Naive thymus-derived CD4-positive, alpha-beta T cell (primary cell): ENCODE data around the gene ADGRB2. TPM values are rescaled to one million over a fixed set of nuclear protein-coding genes. Genes with fewer than 3 reads are reported as not detected.

Experiments used
- ATAC-seq: fragments of 150-1000 bp; cut with Tn5 transposase; 2 replicates; pipeline ENCODE4 v1.10.0; 2021; ENCODE audit warnings: mild to moderate bottlenecking, moderate library complexity
- CTCF ChIA-PET: fragments of 350-600 bp; sonication (Branson Sonifier 250); formaldehyde crosslinking; loops from one replicate; lab custom pipeline; 2021; ENCODE audit warnings: antibody characterized with exemption; lab: Charles Lee
- POLR2A ChIA-PET: fragments of 350-600 bp; sonication (Branson Sonifier 250); formaldehyde crosslinking; loops from one replicate; lab custom pipeline; 2021; ENCODE audit warnings: antibody characterized with exemption, inconsistent platforms; lab: Charles Lee
- DNase-seq, 9 donors: peaks; one replicate each; pipeline versions ENCODE4 v3.0.0 to v3.0.0-alpha.2; 2020 to 2022; ENCODE audit warnings: mixed read lengths in 1 of 9
- H3K27ac ChIP-seq: one replicate; pipeline ENCODE4 v1.7.0; 2013; ENCODE audit warnings: mild to moderate bottlenecking, low read depth, low read length, moderate library complexity
- H3K27me3 ChIP-seq, 2 donors: one replicate each; pipeline ENCODE4 v1.7.0; 2013; ENCODE audit warnings: low read length in 2 of 2, mild to moderate bottlenecking in 2 of 2, moderate library complexity in 2 of 2; ENCODE audit not compliant: control insufficient read depth in 2 of 2, insufficient read depth in 2 of 2
- H3K36me3 ChIP-seq, 3 experiments: 1 replicate in 2 of 3; 2 replicates in 1 of 3; pipeline ENCODE4 v1.7.0; 2013; ENCODE audit warnings: low read length in 3 of 3, mild to moderate bottlenecking in 3 of 3, moderate library complexity in 1 of 3; ENCODE audit not compliant: insufficient read depth in 3 of 3, control insufficient read depth in 2 of 3
- H3K4me1 ChIP-seq, 2 donors: one replicate each; pipeline ENCODE4 v1.7.0; 2013; ENCODE audit warnings: low read length in 2 of 2, mild to moderate bottlenecking in 2 of 2, moderate library complexity in 1 of 2; ENCODE audit not compliant: control insufficient read depth in 2 of 2, insufficient read depth in 2 of 2
- H3K4me3 ChIP-seq: 2 replicates; pipeline ENCODE4 v1.7.0; 2013; ENCODE audit warnings: mild to moderate bottlenecking, low read length
- H3K9me3 ChIP-seq, 3 experiments: 1 replicate in 2 of 3; 2 replicates in 1 of 3; pipeline ENCODE4 v1.7.0; 2013; ENCODE audit warnings: low read length in 3 of 3; ENCODE audit not compliant: control insufficient read depth in 2 of 3
- H3K27ac Mint-ChIP-seq, 9 donors: one replicate each; pipeline ENCODE4 v1.8.0; 2020 to 2022; ENCODE audit warnings: mixed read lengths in 9 of 9, mild to moderate bottlenecking in 8 of 9, moderate library complexity in 5 of 9, inconsistent platforms in 2 of 9
- H3K27me3 Mint-ChIP-seq, 5 donors: one replicate each; pipeline ENCODE4 v1.8.0; 2021 to 2022; ENCODE audit warnings: mixed read lengths in 5 of 5, mild to moderate bottlenecking in 1 of 5
- H3K36me3 Mint-ChIP-seq, 5 donors: one replicate each; pipeline ENCODE4 v1.8.0; 2020 to 2022; ENCODE audit warnings: mixed read lengths in 5 of 5, mild to moderate bottlenecking in 3 of 5, inconsistent platforms in 1 of 5
- H3K4me1 Mint-ChIP-seq, 7 donors: one replicate each; pipeline ENCODE4 v1.8.0; 2020 to 2022; ENCODE audit warnings: mixed read lengths in 7 of 7, mild to moderate bottlenecking in 3 of 7, inconsistent platforms in 1 of 7
- H3K4me3 Mint-ChIP-seq, 10 donors: one replicate each; pipeline ENCODE4 v1.8.0; 2020 to 2022; ENCODE audit warnings: mild to moderate bottlenecking in 10 of 10, mixed read lengths in 10 of 10, moderate library complexity in 6 of 10, inconsistent platforms in 2 of 10
- H3K9me3 Mint-ChIP-seq, 11 donors: one replicate each; pipeline ENCODE4 v1.8.0; 2020 to 2022; ENCODE audit warnings: mixed read lengths in 11 of 11, mild to moderate bottlenecking in 4 of 11, inconsistent platforms in 1 of 11, moderate library complexity in 1 of 11
- intact Hi-C, 2 donors: fragments of 100-400 bp; cut with micrococcal nuclease; formaldehyde crosslinking; loops; one replicate each; pipeline ENCODE4 v1.15.1; 2023
- polyA plus RNA-seq, 2 donors: library from polyadenylated mRNA; unstranded; fragments of 300-500 nt; fragmentation: Illumina TruSeq; gene quantifications; one replicate each; pipeline ENCODE4 v1.2.3, GENCODE V29; 2021
- total RNA-seq, 6 experiments: library from RNA in 5 of 6; stranded (reverse) in 5 of 6; gene quantifications; 1 replicate in 5 of 6; 2 replicates in 1 of 6; pipeline ENCODE4 v1.2.3 and lab custom pipeline; 2021 to 2026

The ADGRB2 gene
- total and polyA plus RNA-seq, 7 experiments from 2014 or later: 0.11 to 4.3 (median 0.43) TPM; not detected in 2

DNA sequence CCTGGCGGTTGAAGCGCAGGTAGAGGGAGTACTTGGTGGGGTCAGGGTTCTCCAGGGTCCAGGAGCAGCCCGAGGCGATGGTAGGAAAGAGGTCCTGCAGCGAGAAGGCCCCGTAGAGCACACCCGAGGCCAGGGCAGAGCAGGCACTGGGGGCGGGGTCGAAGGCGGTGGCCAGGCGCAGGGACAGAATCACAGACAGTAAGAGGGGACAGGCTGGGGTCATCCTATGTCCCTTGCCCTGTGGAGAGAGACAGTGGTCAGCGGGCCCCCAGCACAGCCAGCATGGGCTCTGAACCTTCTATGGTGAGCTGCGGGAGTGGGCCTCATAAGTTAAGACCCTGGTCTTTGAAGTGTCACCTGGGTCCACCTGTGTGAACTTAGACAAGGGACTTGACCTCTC, 7.6 kb downstream of the ADGRB2 start:
- Histone ChIP-seq H3K27me3 (no peaks in the 10 kb centered on the region), H3K36me3 (no peaks in the 10 kb centered on the region), H3K4me3 (no peak overlapping the region), H3K4me1 (peaks cover 7 to 18% of the 10 kb centered on the region in 2 donors), H3K9me3 (no peaks in the 10 kb centered on the region), H3K27ac (no peak overlapping the region)
- intact Hi-C loops: no loop called here
- ATAC-seq (no peak), DNase-seq (no peak)
- peaks cover 7 to 21% (median 15%) of the 10 kb centered on the region in 7 donors for H3K4me1 Mint-ChIP-seq
- no peak overlapping the region for H3K4me3 Mint-ChIP-seq
- ChIA-PET CTCF (no interaction called here), POLR2A (no interaction called here)
- H3K27me3 Mint-ChIP-seq: peaks cover 0 to 35% (median 0%) of the 10 kb centered on the region in 5 donors
- no peaks in the 10 kb centered on the region for H3K36me3 Mint-ChIP-seq
- H3K9me3 Mint-ChIP-seq: peaks cover 0 to 2% (median 0%) of the 10 kb centered on the region in 11 donors
- no peak overlapping the region for H3K27ac Mint-ChIP-seq

DNA sequence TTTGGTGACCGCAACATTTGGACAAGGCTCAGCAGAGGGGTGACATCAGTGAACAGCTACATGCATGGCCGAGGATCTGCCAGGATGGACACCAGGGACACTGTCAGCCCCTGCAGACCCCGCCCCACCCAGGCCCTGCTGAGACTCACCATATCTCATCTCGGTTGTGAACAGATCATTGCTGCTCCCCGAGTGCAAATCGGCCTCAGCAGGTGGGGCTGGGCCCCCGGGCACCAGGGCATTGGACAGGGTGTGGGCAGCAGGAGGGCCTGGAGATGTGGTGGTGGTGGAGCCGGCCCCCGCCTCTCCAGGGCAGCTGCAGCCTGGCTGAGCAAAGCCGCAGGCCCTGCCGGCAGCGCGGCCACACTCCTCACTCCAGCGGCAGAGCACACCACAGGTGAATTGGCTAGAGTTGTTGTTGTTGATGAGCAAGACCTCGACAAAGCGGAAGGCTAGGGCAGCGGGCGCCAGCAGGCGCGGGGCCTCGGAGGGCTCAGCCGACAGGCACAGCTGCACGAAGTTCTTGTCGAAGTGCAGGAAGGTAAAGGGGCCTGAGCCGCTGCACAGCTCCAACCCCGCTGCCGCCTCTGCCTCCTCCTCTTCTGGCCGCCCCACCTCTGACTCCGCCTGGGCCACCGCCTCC, 8.2 kb downstream of the ADGRB2 start:
- H3K27ac Mint-ChIP-seq: no peak overlapping the region
- H3K9me3 Mint-ChIP-seq: peaks cover 0 to 2% (median 0%) of the 10 kb centered on the region in 11 donors
- Histone ChIP-seq H3K4me3 (no peak overlapping the region), H3K4me1 (peaks cover under 1 to 18% of the 10 kb centered on the region in 2 donors), H3K27ac (no peak overlapping the region), H3K27me3 (no peaks in the 10 kb centered on the region), H3K36me3 (no peaks in the 10 kb centered on the region), H3K9me3 (no peaks in the 10 kb centered on the region)
- DNase-seq (no peak), ATAC-seq (no peak)
- no peaks in the 10 kb centered on the region for H3K36me3 Mint-ChIP-seq
- H3K27me3 Mint-ChIP-seq: peaks cover 0 to 33% (median 0%) of the 10 kb centered on the region in 5 donors
- POLR2A ChIA-PET: no interaction called here
- H3K4me3 Mint-ChIP-seq: no peak overlapping the region
- CTCF ChIA-PET: no interaction called here
- intact Hi-C loops: no loop called here
- H3K4me1 Mint-ChIP-seq: peaks cover 9 to 21% (median 14%) of the 10 kb centered on the region in 7 donors

DNA sequence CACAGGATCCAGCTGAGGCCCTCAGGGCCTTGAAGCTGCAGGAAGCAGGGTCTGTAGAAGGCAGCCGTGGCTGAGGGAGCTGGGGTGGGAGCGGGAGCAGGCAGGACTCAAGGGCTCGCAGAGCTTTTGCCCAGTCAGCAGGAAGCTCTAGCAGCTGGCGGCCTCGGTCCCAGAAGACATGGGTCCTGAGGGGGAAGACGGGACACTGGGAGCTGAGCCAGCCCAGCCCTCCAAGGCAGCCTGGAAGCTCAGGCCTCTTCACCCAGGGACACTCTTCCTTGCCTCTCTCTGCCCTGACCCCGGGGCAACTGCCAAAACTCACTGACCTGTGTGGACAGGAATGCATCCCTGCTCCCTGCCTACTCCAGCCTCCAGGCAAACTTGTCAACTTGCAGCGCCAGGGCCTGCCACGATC, 8.9 kb downstream of the ADGRB2 start:
- CTCF ChIA-PET: interaction anchor here (0.6 kb wide), 1 partner anchor 975 kb away, joined by 3 read pairs; no protein-coding TSS in a partner anchor
- POLR2A ChIA-PET: no interaction called here
- H3K4me1 ChIP-seq: peaks cover 0 to 21% of the 10 kb centered on the region in 2 donors
- no peak overlapping the region for H3K27ac ChIP-seq
- peaks cover 0 to 38% (median 0%) of the 10 kb centered on the region in 5 donors for H3K27me3 Mint-ChIP-seq
- no peaks in the 10 kb centered on the region for H3K36me3 ChIP-seq
- ATAC-seq (no peak), DNase-seq (no peak)
- H3K36me3 Mint-ChIP-seq: no peaks in the 10 kb centered on the region
- H3K9me3 ChIP-seq: no peaks in the 10 kb centered on the region
- H3K4me1 Mint-ChIP-seq: peaks cover 7 to 26% (median 18%) of the 10 kb centered on the region in 7 donors
- no peaks in the 10 kb centered on the region for H3K27me3 ChIP-seq
- intact Hi-C loops: no loop called here
- no peak overlapping the region for H3K4me3 Mint-ChIP-seq
- peaks cover 0 to 1% (median 0%) of the 10 kb centered on the region in 11 donors for H3K9me3 Mint-ChIP-seq
- no peak overlapping the region for H3K4me3 ChIP-seq
- no peak overlapping the region for H3K27ac Mint-ChIP-seq

DNA sequence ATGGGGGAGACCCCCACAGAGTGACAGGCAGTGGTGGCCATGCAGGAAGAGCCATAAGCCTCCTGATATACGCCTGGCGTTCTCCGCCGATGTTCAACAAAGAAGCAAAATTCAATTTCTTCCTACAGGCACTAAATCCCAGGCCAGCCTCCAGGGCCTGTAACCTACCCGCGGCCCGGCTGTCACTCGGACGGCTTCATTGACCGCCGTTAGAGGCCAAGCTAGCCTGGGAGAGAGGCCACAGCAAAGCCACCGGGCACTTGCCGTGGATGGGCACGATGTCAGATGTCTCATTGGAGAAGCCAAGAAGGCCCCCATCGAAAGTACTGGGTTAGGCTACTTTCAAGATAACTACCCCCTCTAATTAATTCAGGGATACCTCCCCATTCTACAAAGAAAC, 9.7 kb downstream of the ADGRB2 start:
- Mint-ChIP-seq H3K4me3 (no peak overlapping the region), H3K27me3 (peaks cover 0 to 34% (median 0%) of the 10 kb centered on the region in 5 donors), H3K4me1 (peaks cover 4 to 23% (median 13%) of the 10 kb centered on the region in 7 donors), H3K27ac (no peak overlapping the region), H3K36me3 (no peaks in the 10 kb centered on the region), H3K9me3 (no peaks in the 10 kb centered on the region)
- H3K4me1 ChIP-seq: peaks cover 0 to 28% of the 10 kb centered on the region in 2 donors
- no peak overlapping the region for H3K27ac ChIP-seq
- no peak for ATAC-seq
- DNase-seq: no peak
- intact Hi-C loops: no loop called here
- no peaks in the 10 kb centered on the region for H3K27me3 ChIP-seq
- ChIA-PET CTCF (interaction anchor here (0.6 kb wide), 1 partner anchor 974 kb away, joined by 3 read pairs; no protein-coding TSS in a partner anchor), POLR2A (interaction anchor here (0.7 kb wide), 1 partner anchor 9 kb away, joined by 3 read pairs; no protein-coding TSS in a partner anchor)
- H3K36me3 ChIP-seq: no peaks in the 10 kb centered on the region
- H3K9me3 ChIP-seq: no peaks in the 10 kb centered on the region
- no peak overlapping the region for H3K4me3 ChIP-seq

DNA sequence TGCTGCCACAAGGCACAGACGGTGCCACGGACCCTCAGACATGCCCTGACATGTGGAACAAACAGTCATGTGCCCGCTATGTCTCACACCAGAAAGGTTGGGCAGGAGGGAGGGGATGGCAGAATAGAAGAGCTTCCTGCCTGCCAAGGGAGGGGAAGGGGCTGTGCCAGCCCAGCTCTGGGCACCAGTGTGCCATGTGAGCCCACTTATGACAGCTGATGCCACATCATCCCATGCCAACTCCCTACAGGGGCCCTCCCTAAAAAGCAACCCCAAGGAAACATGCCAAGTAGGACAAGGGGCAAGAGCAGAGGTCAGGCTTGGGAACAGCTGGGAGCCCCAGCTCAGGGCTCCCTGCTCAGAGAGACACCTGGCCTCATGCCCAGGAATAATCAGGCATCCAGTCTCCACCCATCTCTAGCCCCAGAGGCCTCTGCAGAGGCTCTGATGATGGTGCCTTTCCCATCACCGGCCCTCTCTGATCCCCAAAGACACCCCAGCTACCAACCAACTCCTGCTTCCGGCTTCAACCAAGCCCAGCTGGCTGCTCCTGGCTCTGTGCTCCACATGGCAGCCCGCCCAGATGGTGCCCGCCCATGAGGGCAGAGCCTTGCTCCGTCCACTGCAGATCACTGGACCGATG, 10.3 kb downstream of the ADGRB2 start:
- H3K9me3 ChIP-seq: no peaks in the 10 kb centered on the region
- no peak for ATAC-seq

DNA sequence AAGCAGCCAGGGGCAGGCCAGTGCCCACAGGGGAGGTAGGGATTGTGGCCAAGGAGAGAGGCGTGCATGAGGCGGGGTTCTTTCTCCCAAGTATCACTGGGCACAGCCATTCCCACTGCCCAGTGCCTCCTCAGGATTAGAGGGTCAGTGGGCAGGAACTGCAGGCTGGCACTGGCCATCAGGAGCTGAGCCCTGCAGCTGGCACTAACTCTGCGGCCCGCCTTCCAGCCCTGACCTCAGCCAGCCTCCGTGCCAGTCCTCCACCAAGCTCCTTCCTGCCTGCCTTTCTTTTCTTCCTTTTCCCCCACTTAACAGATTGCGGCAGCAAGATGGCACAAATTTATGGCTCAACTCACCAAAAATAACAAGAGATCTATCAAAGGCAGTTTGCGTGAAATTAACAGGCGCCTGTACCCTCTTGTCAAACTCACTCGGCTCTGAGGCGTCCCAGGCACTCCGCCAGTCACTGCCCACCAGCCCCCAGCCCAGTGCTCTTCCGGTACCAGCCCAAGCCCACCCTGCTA, 11.1 kb downstream of the ADGRB2 start:
- Histone ChIP-seq H3K27me3 (no peaks in the 10 kb centered on the region), H3K9me3 (no peaks in the 10 kb centered on the region), H3K4me3 (no peak overlapping the region), H3K36me3 (no peaks in the 10 kb centered on the region), H3K27ac (no peak overlapping the region), H3K4me1 (peaks cover 0 to 28% of the 10 kb centered on the region in 2 donors)
- DNase-seq (no peak), ATAC-seq (no peak)
- Mint-ChIP-seq H3K9me3 (no peaks in the 10 kb centered on the region), H3K27ac (no peak overlapping the region), H3K27me3 (peaks cover 0 to 24% (median 0%) of the 10 kb centered on the region in 5 donors), H3K4me1 (peaks cover 4 to 23% (median 13%) of the 10 kb centered on the region in 7 donors), H3K4me3 (no peak overlapping the region), H3K36me3 (no peaks in the 10 kb centered on the region)
- POLR2A ChIA-PET: no interaction called here
- CTCF ChIA-PET: no interaction called here
- intact Hi-C loops: no loop called here

More for the DNA sequence above, 10.3 kb downstream of the ADGRB2 start:
- Mint-ChIP-seq H3K36me3 (no peaks in the 10 kb centered on the region), H3K27me3 (peaks cover 0 to 29% (median 0%) of the 10 kb centered on the region in 5 donors), H3K27ac (no peak overlapping the region), H3K4me3 (no peak overlapping the region), H3K4me1 (peaks cover 4 to 23% (median 13%) of the 10 kb centered on the region in 7 donors), H3K9me3 (no peaks in the 10 kb centered on the region)
- Histone ChIP-seq H3K4me3 (no peak overlapping the region), H3K27ac (no peak overlapping the region), H3K36me3 (no peaks in the 10 kb centered on the region), H3K27me3 (no peaks in the 10 kb centered on the region), H3K4me1 (peaks cover 0 to 28% of the 10 kb centered on the region in 2 donors)
- ChIA-PET POLR2A (no interaction called here), CTCF (interaction anchor here (0.6 kb wide), 1 partner anchor 27 kb away, joined by 3 read pairs; no protein-coding TSS in a partner anchor)
- intact Hi-C loops: no loop called here
- DNase-seq: no peak
